ENCODE results near the gene RPL38.

DNA sequence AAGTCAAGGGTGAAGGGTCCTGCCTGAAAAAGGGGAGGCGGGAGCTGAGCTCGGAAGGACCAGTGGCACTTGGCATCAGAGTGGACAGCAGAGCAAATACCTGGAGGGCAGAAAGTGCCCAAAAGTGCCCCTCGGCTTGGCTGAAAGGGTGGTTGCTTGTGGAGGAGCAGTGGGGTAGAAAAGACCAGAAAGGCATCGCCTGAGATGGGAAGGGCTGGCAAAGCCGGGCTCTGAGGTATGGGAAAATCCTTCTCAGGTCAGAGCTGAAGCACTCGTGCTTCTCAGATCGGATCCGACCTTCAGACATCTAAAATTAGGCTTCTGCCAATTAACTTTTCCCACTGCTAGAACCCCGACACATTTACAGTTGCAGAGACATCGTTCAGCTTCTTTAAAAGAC, 1.5 kb upstream of the RPL38 start:
- TF ChIP-seq, protein P1, sequence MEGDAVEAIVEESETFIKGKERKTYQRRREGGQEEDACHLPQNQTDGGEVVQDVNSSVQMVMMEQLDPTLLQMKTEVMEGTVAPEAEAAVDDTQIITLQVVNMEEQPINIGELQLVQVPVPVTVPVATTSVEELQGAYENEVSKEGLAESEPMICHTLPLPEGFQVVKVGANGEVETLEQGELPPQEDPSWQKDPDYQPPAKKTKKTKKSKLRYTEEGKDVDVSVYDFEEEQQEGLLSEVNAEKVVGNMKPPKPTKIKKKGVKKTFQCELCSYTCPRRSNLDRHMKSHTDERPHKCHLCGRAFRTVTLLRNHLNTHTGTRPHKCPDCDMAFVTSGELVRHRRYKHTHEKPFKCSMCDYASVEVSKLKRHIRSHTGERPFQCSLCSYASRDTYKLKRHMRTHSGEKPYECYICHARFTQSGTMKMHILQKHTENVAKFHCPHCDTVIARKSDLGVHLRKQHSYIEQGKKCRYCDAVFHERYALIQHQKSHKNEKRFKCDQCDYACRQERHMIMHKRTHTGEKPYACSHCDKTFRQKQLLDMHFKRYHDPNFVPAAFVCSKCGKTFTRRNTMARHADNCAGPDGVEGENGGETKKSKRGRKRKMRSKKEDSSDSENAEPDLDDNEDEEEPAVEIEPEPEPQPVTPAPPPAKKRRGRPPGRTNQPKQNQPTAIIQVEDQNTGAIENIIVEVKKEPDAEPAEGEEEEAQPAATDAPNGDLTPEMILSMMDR (conservative IDR thresholded peaks at IDR 0.05): no peak
- no peak for TF ChIP-seq ZFX (IDR thresholded peaks at IDR 0.05)

All from C4-2B (cell line).